Esophagus muscularis mucosa (tissue), 4 donors: Measurements from ENCODE around the gene CDR2. TPM values are rescaled to one million over a fixed set of nuclear protein-coding genes. Genes with fewer than 3 reads are reported as not detected.
A peak's percentile ranks its signal among the peaks of the same experiment; 100 is the strongest.

Experiments used
- DNase-seq: peaks from one replicate; pipeline ENCODE4 v3.0.0-alpha.2; 2017; ENCODE audit errors: extremely low spot score
- H3K27ac ChIP-seq, 4 donors: fragments of 200-600 bp; sonication (generic); replicated peaks in 1 of 4; 1 replicate in 3 of 4; 2 replicates in 1 of 4; pipeline ENCODE4 v1.5.1; 2016 to 2019; ENCODE audit warnings: mild to moderate bottlenecking in 1 of 4
- H3K27me3 ChIP-seq, 4 donors: fragments of 200-600 bp; sonication (generic); one replicate each; pipeline versions ENCODE4 v1.5.1 to v1.6.0; 2016 to 2019
- H3K36me3 ChIP-seq, 4 donors: fragments of 200-600 bp; sonication (generic); one replicate each; pipeline ENCODE4 v1.5.1; 2016 to 2019
- H3K4me1 ChIP-seq, 4 donors: fragments of 200-600 bp; sonication (generic); one replicate each; pipeline ENCODE4 v1.5.1; 2016 to 2019
- H3K4me3 ChIP-seq, 4 donors: fragments of 200-600 bp; sonication (generic); 1 replicate in 2 of 4; 2 replicates in 2 of 4; pipeline ENCODE4 v1.5.1; 2016 to 2019; ENCODE audit warnings: mild to moderate bottlenecking in 4 of 4, moderate library complexity in 1 of 4
- H3K9me3 ChIP-seq, 4 donors: fragments of 200-600 bp; sonication (generic); 1 replicate in 3 of 4; 2 replicates in 1 of 4; pipeline ENCODE4 v1.5.1; 2016 to 2019
- CTCF ChIP-seq, 3 experiments: fragments of 200-600 bp in 2 of 3; fragments of 450-650 bp in 1 of 3; sonication (generic) in 2 of 3; IDR thresholded peaks; one replicate each; pipeline ENCODE4 v1.5.1; 2017 to 2019; ENCODE audit warnings: antibody characterized with exemption in 3 of 3, mild to moderate bottlenecking in 2 of 3, moderate library complexity in 1 of 3
- EP300 ChIP-seq: sonication (generic); formaldehyde crosslinking; IDR thresholded peaks from one replicate; pipeline ENCODE4 v1.6.1; 2017; ENCODE audit warnings: antibody characterized with exemption
- POLR2A ChIP-seq: fragments of 450-650 bp; IDR thresholded peaks from one replicate; pipeline ENCODE4 v1.6.1; 2017; ENCODE audit warnings: antibody characterized with exemption, moderate library complexity, mild to moderate bottlenecking, low read depth
- POLR2AphosphoS5 ChIP-seq, 2 donors: sonication (generic); formaldehyde crosslinking; IDR thresholded peaks; one replicate each; pipeline ENCODE4 v1.6.1; 2017; ENCODE audit warnings: antibody characterized with exemption in 2 of 2
- WGBS: methylation state at CpG from one replicate; pipeline ENCODE4 v1.1.5; 2018; 5-methylcytosine and 5-hydroxymethylcytosine counted together
- intact Hi-C: fragments of 100-400 bp; cut with DNase I; formaldehyde crosslinking; loops from one replicate; pipeline ENCODE4 v1.15.1; 2023
- total RNA-seq, 4 donors: library from RNA; depleted of rRNA; stranded (reverse); fragments of >200 nt; gene quantifications; one replicate each; pipeline versions ENCODE4 v1.1.0 to v1.2.1, GENCODE V29; 2016

CDR2 gene
- total RNA-seq, 4 donors from 2014 or later = 37.0 to 54.0 (median 39.5) TPM

- Histone ChIP-seq H3K9me3 (no peaks in the 10 kb centered on the region), H3K27me3 (no peaks in the 10 kb centered on the region), H3K36me3 (no peaks in the 10 kb centered on the region), H3K4me1 (peaks cover 23 to 41% (median 38%) of the 10 kb centered on the region in 4 donors), H3K27ac (peak overlapping the region; percentile 93 to 98 (median 95)), H3K4me3 (peak overlapping the region; percentile 74 to 99 (median 92))
- 45% methylated on average over 23 of the region's 28 CpGs for WGBS
- intact Hi-C loops = loop anchor here (10.0 kb wide), 1 partner anchor 171 kb away; the partner anchor contains the start of gene EEF2K
- DNase-seq = no peak
- TF ChIP-seq POLR2AphosphoS5 (IDR thresholded peaks at IDR 0.05) = no peak
- no peak for TF ChIP-seq POLR2A
- TF ChIP-seq CTCF (IDR thresholded peaks at IDR 0.05) = no peak
- no peak for TF ChIP-seq EP300
Measured at GRCh38 chr16:22375117-22375962, 921 bp upstream of the CDR2 start.

GRCh38 chr16:22373662-22374310, 633 bp downstream of the CDR2 start:
- Histone ChIP-seq H3K27ac (peak overlapping the region; percentile 93 to 98 (median 95)), H3K4me3 (peak overlapping the region; percentile 74 to 99 (median 92)), H3K27me3 (no peaks in the 10 kb centered on the region), H3K9me3 (no peaks in the 10 kb centered on the region), H3K36me3 (no peaks in the 10 kb centered on the region), H3K4me1 (peaks cover 32 to 57% (median 53%) of the 10 kb centered on the region in 4 donors)
- intact Hi-C loops = loop anchor here (10.0 kb wide), 1 partner anchor 169 kb away; the partner anchor contains the start of gene EEF2K
- TF ChIP-seq POLR2AphosphoS5 (IDR thresholded peaks at IDR 0.05) = peak in 1 of 2 donors; percentile 7
- no peak for TF ChIP-seq EP300
- 2% methylated on average over 31 of the region's 51 CpGs for WGBS
- DNase-seq = no peak

- intact Hi-C loops = loop anchor here (10.0 kb wide), 1 partner anchor 168 kb away; the partner anchor contains the start of gene EEF2K
- Histone ChIP-seq H3K27me3 (no peaks in the 10 kb centered on the region), H3K27ac (peak overlapping the region; percentile 93 to 98 (median 95)), H3K4me3 (peak overlapping the region; percentile 74 to 99 (median 92)), H3K4me1 (peaks cover 32 to 64% (median 60%) of the 10 kb centered on the region in 4 donors), H3K9me3 (no peaks in the 10 kb centered on the region), H3K36me3 (no peaks in the 10 kb centered on the region)
- 31% methylated on average over 14 of the region's 14 CpGs for WGBS
- no peak for TF ChIP-seq EP300
- DNase-seq = no peak
Measured at GRCh38 chr16:22372882-22373661, 1.3 kb downstream of the CDR2 start.

- H3K4me1 ChIP-seq = peaks cover 30 to 85% (median 83%) of the 10 kb centered on the region in 4 donors
Measured at GRCh38 chr16:22370038-22370820, 4.2 kb downstream of the CDR2 start.

More at GRCh38 chr16:22370038-22370820, 4.2 kb downstream of the CDR2 start:
- no peaks in the 10 kb centered on the region for H3K9me3 ChIP-seq
- intact Hi-C loops = loop anchor here (10.0 kb wide), 1 partner anchor 165 kb away; the partner anchor contains the start of gene EEF2K
- peak overlapping the region in 2 of 4 donors; percentile 4 to 11 for H3K4me3 ChIP-seq
- no peak for DNase-seq
- TF ChIP-seq EP300 (peak; percentile 10), POLR2AphosphoS5 (IDR thresholded peaks at IDR 0.05) (peak in 1 of 2 donors; percentile 85), POLR2A (no peak), CTCF (IDR thresholded peaks at IDR 0.05) (no peak)
- no peaks in the 10 kb centered on the region for H3K27me3 ChIP-seq
- WGBS = 36% methylated on average over 2 of the region's 2 CpGs
- H3K27ac ChIP-seq = peak overlapping the region; percentile 93 to 98 (median 95)
- H3K36me3 ChIP-seq = no peaks in the 10 kb centered on the region
